HEK293T (cell line): ENCODE measurements around the gene PDXP.
A peak's percentile ranks its signal among the peaks of the same experiment; 100 is the strongest.
"Not testable (repeated sequence)": the region's sequence is repeated elsewhere in the genome, so short reads cannot be mapped to it uniquely, and the experiment has no call there.

Experiments used
- CTCF ChIA-PET: fragments of 350-600 bp; formaldehyde crosslinking; extraction: SDS; loops from one replicate; lab custom pipeline; 2021; ENCODE audit warnings: antibody characterized with exemption, inconsistent platforms; lab: Yijun Ruan, JAX
- POLR2A ChIA-PET: fragments of 350-600 bp; formaldehyde crosslinking; extraction: SDS; loops from one replicate; lab custom pipeline; 2020; ENCODE audit warnings: antibody characterized with exemption, inconsistent platforms; lab: Yijun Ruan, JAX
- DNase-seq: peaks from one replicate; pipeline ENCODE4 v3.0.0; 2012; ENCODE audit warnings: mixed read lengths; ENCODE audit errors: extremely low spot score
- ARNT ChIP-seq: fragments of 450-650 bp; IDR thresholded peaks from 2 replicates; pipeline ENCODE4 v1.6.1; 2017; ENCODE audit warnings: mild to moderate bottlenecking
- BHLHE40 ChIP-seq: fragments of 450-650 bp; IDR thresholded peaks from 2 replicates; pipeline ENCODE4 v1.6.1; 2016; ENCODE audit warnings: mild to moderate bottlenecking, moderate library complexity, borderline replicate concordance
- CTBP1 ChIP-seq: fragments of 450-650 bp; IDR thresholded peaks from 2 replicates; pipeline ENCODE4 v1.6.1; 2016; ENCODE audit warnings: borderline replicate concordance
- ELF4 ChIP-seq: fragments of 450-650 bp; IDR thresholded peaks from 2 replicates; pipeline ENCODE4 v1.6.1; 2017; ENCODE audit warnings: antibody characterized with exemption
- FOXA1 ChIP-seq: fragments of 450-650 bp; IDR thresholded peaks from 2 replicates; pipeline ENCODE4 v1.6.1; 2016; ENCODE audit warnings: mild to moderate bottlenecking
- FOXK2 ChIP-seq: fragments of 450-650 bp; IDR thresholded peaks from 2 replicates; pipeline ENCODE4 v1.6.1; 2016; ENCODE audit warnings: mild to moderate bottlenecking
- FOXM1 ChIP-seq: fragments of 450-650 bp; IDR thresholded peaks from 2 replicates; pipeline ENCODE4 v1.6.1; 2017; ENCODE audit warnings: mild to moderate bottlenecking, borderline replicate concordance
- HDGF ChIP-seq: fragments of 450-650 bp; IDR thresholded peaks from 2 replicates; pipeline ENCODE4 v1.6.1; 2017; ENCODE audit warnings: antibody characterized with exemption, borderline replicate concordance
- L3MBTL2 ChIP-seq: fragments of 450-650 bp; conservative IDR thresholded peaks from 2 replicates; pipeline ENCODE4 v1.6.1; 2016; ENCODE audit warnings: mild to moderate bottlenecking
- LEF1 ChIP-seq: fragments of 450-650 bp; IDR thresholded peaks from 2 replicates; pipeline ENCODE4 v1.6.1; 2017; ENCODE audit warnings: mild to moderate bottlenecking, borderline replicate concordance
- NFRKB ChIP-seq: fragments of 450-650 bp; IDR thresholded peaks from 2 replicates; pipeline ENCODE4 v1.6.1; 2016; ENCODE audit warnings: mild to moderate bottlenecking, moderate library complexity
- PKNOX1 ChIP-seq: fragments of 450-650 bp; IDR thresholded peaks from 2 replicates; pipeline ENCODE4 v1.6.1; 2016
- SP1 ChIP-seq: fragments of 450-650 bp; IDR thresholded peaks from 2 replicates; pipeline ENCODE4 v1.6.1; 2017
- SUZ12 ChIP-seq: fragments of 450-650 bp; IDR thresholded peaks from 2 replicates; pipeline ENCODE4 v1.6.1; 2016; ENCODE audit warnings: mild to moderate bottlenecking
- TARDBP ChIP-seq: fragments of 450-650 bp; IDR thresholded peaks from 2 replicates; pipeline ENCODE4 v1.6.1; 2016
- ZNF384 ChIP-seq: fragments of 450-650 bp; IDR thresholded peaks from 2 replicates; pipeline ENCODE4 v1.6.1; 2016

PDXP gene

GRCh38 chr22:37658133-37659065, at the start of gene PDXP:
Gene PDXP (plus strand): TSS chr22:37658723. CDS start chr22:37658783, 60 bp downstream.
- peak; percentile 98 for DNase-seq
- ChIA-PET CTCF (interaction anchor here (0.6 to 5.3 kb wide), 9 partner anchors 9 to 1032 kb away, joined by 3 to 40 read pairs (median 4); partner anchors contain the start of gene LGALS1), POLR2A (interaction anchor here (0.6 to 6.3 kb wide), 34 partner anchors 9 to 523 kb away, joined by 3 to 105 read pairs (median 5); partner anchors contain the start of genes ANKRD54, GCAT, GGA1 and LGALS1)
- TF ChIP-seq CTBP1 (no peak), BHLHE40 (no peak), HDGF (no peak), FOXK2 (no peak), ARNT (peak; percentile 43; the same call in 1 of the 2 replicates), LEF1 (peak; percentile 88; the same call in 1 of the 2 replicates), ZNF384 (no peak), FOXA1 (no peak), TARDBP (no peak), L3MBTL2 (peak; percentile 86), PKNOX1 (peak; percentile 100), SUZ12 (no peak), NFRKB (no peak), SP1 (no peak), FOXM1 (peak; percentile 21; the same call in 1 of the 2 replicates), ELF4 (no peak)

- ChIA-PET POLR2A (interaction anchor here (0.5 to 4.1 kb wide), 17 partner anchors 12 to 1447 kb away, joined by 3 to 37 read pairs (median 6); partner anchors contain the start of genes NOL12 and PDXP), CTCF (interaction anchor here (0.6 to 7.1 kb wide), 3 partner anchors 19 to 277 kb away, joined by 3 to 47 read pairs (median 4); no protein-coding TSS in a partner anchor)
- no peak for DNase-seq
- TF ChIP-seq SUZ12 (no peak), CTBP1 (no peak), HDGF (no peak), LEF1 (no peak), FOXA1 (no peak), ZNF384 (no peak)
These were observed 49.0 kb upstream of the PDXP start for GRCh38 chr22:37609240-37610152.

- not testable (repeated sequence) for DNase-seq
- ChIA-PET POLR2A (interaction anchor here (0.6 to 3.1 kb wide), 5 partner anchors 12 to 1447 kb away, joined by 3 to 16 read pairs (median 6); no protein-coding TSS in a partner anchor), CTCF (interaction anchor here (0.6 to 7.1 kb wide), 2 partner anchors 20 to 277 kb away, joined by 4 to 47 read pairs; no protein-coding TSS in a partner anchor)
These were observed 48.4 kb upstream of the PDXP start for GRCh38 chr22:37610153-37610475.

- CTCF ChIA-PET: interaction anchor here (7.1 kb wide), 1 partner anchor 20 kb away, joined by 47 read pairs; no protein-coding TSS in a partner anchor
- no peak for DNase-seq
- POLR2A ChIA-PET: interaction anchor here (1.1 to 2.7 kb wide), 3 partner anchors 11 to 31 kb away, joined by 3 to 16 read pairs (median 6); no protein-coding TSS in a partner anchor
- TF ChIP-seq SUZ12 (no peak), FOXK2 (no peak), ZNF384 (no peak), BHLHE40 (no peak), LEF1 (no peak), FOXM1 (no peak), NFRKB (no peak), FOXA1 (no peak), ELF4 (no peak), CTBP1 (no peak), SP1 (no peak), TARDBP (no peak)
These were observed 47.9 kb upstream of the PDXP start for GRCh38 chr22:37610480-37611129.

- ChIA-PET CTCF (no interaction called here), POLR2A (no interaction called here)
- TF ChIP-seq PKNOX1: no peak
- no peak for TF ChIP-seq CTBP1
- TF ChIP-seq HDGF: no peak
- no peak for TF ChIP-seq BHLHE40
- TF ChIP-seq ZNF384: no peak
- no peak for TF ChIP-seq FOXA1
- no peak for TF ChIP-seq TARDBP
- TF ChIP-seq NFRKB: no peak
- no peak for TF ChIP-seq ELF4
- DNase-seq: no peak
These were observed 47.3 kb upstream of the PDXP start for GRCh38 chr22:37611207-37611606.
